HG03469 (cell line): ENCODE data around the gene PRODH.
"Not testable (repeated sequence)": the region's sequence is repeated elsewhere in the genome, so short reads cannot be mapped to it uniquely, and the experiment has no call there.

Source experiments
- ATAC-seq: cut with Tn5 transposase; IDR thresholded peaks from one replicate; pipeline ENCODE4 v1.9.1; 2021; ENCODE audit warnings: mild to moderate bottlenecking, moderate library complexity, moderate number of reproducible peaks; ENCODE audit not compliant: unreplicated experiment

The PRODH gene

DNA sequence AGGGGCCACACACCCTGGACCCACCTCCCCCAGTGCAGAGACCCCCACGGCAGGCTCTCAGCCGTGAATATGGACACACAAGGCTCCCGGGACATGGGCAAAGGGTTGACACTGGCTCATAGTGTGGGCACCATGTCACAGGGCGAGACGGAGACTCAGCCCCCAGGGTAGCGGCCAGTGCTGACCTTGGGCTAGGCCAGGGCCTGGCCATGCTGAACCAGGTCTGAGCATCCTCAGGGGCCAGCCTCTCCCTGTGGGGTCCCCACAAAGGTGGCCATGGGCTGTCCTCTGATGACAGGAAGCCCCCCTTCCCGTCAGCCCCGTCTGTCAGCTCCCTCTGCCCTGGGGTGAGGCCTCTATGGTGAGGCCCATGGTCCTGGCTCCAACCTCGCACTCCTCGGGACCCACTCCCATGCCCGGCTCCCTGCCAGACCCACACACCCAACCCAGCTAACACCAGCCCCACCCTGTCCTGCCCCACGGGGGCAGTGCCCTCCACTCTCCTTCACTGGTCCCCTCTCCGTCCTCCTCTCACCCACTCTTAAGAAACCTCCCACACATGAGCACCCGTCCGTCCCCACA lies 19.0 kb upstream of the PRODH start:
- ATAC-seq, result no peak

DNA sequence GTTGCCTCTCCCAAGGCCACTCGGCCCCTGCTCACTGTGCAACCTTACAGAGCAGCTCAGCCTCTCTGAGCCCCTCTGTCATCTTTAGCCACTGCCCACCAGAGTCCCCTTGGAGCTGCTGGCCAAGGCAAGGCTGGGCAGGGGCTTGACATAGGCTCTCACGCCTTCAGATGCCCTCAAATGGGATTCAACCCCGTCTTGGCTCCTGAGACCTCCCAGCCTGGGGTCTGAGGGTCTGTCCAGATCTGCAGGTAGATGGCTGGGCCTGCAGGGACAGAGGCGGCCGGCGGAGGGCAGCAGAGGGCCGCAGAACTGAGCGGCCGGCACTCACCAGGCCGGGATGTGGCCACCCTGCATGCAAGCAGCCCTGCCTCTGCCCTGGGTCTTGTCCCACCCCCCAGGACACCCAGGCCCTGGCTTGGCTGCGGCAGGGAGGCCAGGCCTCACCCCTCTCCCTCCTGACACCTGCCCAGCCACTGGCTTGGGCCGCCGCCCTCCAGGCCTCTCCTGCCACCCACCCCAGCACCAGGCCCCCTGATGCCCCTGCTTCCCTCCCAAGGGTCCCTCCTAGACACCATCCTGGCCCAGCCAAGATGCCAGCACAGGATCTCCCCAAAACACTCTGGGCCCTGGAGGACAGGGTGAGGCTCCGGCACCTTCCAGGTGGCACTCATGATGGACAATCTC lies 18.4 kb upstream of the PRODH start:
- ATAC-seq, result not testable (repeated sequence)

- not testable (repeated sequence) for ATAC-seq
These were observed 17.0 kb upstream of the PRODH start for GRCh38 chr22:18953128-18953527.

- no peak for ATAC-seq
These were observed 15.9 kb upstream of the PRODH start for GRCh38 chr22:18952022-18952421.

GRCh38 chr22:18950141-18950540 lies 14.0 kb upstream of the PRODH start:
- no peak for ATAC-seq

GRCh38 chr22:18947905-18948304 lies 11.8 kb upstream of the PRODH start:
- no peak for ATAC-seq

DNA sequence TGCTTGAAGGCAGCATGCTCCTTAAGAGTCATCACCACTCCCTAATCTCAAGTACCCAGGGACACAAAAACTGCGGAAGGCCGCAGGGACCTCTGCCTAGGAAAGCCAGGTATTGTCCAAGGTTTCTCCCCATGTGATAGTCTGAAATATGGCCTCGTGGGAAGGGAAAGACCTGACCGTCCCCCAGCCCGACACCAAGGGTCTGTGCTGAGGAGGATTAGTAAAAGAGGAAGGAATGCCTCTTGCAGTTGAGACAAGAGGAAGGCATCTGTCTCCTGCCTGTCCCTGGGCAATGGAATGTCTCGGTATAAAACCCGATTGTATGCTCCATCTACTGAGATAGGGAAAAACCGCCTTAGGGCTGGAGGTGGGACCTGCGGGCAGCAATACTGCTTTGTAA lies 11.0 kb upstream of the PRODH start:
- not testable (repeated sequence) for ATAC-seq

GRCh38 chr22:18938691-18939090 lies 2.6 kb upstream of the PRODH start:
- not testable (repeated sequence) for ATAC-seq

DNA sequence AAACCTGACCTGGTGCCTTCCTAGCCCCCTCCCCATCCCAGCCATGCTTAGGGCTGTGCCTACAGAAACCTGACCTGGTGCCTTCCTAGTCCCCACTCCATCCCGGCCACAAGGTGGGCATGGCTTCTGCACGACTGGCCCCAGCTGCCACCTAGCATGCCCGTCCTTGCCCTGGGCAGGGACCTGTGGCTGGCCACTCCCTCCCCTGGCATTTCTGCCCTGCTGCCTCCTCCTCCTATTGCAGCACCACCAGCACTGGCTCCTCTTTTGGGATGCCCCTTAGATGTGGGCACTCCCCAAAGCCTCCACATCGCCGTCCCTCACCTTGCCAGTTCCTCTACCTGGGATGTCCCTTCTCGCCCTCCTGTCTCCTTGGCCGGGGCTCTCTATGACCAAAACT lies 1.4 kb downstream of the PRODH start:
- not testable (repeated sequence) for ATAC-seq

- no peak for ATAC-seq
These were observed 2.2 kb downstream of the PRODH start for GRCh38 chr22:18933914-18934313.

GRCh38 chr22:18931905-18932652 lies 4.0 kb downstream of the PRODH start:
- ATAC-seq, result no peak

DNA sequence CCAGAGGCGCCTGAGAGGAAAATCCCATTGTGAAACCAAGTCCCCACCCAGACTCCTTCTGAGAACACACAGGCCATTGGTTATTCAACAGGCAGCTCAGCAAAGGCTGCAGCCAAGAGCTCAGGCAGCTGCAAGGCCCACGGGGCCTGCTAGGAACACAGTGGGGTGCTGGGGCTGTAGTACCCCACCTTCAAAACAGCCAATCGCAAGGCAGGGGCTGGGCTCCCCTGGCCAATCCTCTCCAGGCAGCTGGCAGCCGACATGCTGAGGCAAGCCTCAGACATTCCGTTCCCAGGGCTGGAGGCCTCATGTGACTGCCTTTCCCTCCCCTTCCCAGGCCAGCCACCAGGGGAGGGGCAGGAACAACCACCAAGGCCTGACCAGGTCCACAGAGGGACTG lies 6.6 kb downstream of the PRODH start:
- ATAC-seq, result no peak

DNA sequence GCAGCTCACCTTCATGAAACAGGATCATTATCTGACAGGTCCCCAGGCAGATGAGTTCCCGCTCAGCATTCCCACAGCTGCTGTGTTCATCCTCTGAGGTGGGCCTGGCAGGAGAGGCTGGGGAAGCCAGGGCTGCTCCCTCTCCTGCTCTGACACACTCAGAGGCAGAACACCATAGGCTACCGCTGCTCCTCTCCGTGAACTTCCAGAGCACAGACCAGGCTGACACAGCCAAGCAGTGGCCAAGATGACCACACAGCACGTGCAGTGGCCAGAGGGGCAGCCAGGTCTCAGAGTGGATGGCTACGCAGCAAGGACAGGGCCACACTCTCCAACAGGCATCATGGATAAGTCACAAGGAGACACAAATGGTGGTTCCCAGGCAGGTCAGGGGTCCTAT lies 8.5 kb downstream of the PRODH start:
- ATAC-seq, result no peak

DNA sequence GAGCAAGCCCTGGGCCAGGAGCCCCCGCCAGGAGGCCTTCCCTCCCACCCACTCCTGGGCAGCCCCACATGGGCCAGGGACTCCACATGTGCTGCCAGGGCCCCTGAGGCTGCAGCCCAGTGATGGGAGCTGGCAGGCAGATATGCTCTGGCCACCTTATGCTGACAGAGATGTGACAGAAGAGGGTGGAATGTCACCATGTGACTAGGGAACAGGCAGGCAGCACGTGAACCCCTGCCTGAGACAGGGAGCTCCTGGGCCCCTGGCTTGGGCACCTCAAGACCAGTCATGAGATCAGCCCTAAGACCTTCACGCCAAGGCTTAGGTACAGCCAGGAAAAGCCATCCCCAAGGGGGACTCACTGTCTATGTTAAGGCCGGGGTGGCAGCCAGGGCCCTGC lies 9.1 kb downstream of the PRODH start:
- no peak for ATAC-seq

DNA sequence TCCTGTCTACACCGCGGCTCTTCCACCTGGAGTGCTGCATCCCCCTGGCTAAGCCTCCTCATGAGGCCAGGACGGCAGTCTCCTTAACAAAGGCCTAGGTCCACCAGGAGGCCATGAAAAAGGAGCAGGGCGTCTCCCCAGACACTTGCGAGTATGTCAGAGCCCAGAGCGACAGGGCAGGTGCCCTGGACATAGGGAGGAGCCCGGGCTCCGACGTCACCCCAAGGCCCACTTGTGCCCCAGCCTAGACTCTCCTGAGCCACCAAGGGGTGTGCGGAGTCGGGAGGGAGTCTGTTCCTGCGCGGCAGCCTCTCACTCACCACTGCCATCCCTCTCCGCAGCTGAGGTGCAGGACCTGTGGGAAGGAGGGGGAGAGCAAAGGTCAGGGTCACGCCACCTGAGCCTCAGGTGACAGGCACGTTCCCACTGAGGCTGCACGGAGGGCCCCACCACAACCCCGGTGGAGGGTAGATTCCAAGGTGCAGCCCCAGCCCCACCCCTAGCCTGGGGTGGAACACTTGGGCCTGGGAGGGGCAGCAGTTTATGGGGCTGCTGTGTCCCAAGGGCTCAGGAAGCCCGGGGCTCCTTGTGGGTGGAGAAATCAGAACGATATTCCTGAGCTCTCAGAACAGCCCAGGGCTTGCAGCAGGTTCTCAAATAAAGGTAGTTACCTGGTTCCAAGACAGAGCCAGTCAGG lies 10.6 kb downstream of the PRODH start:
- no peak for ATAC-seq

GRCh38 chr22:18920257-18920902 lies 15.7 kb downstream of the PRODH start:
- not testable (repeated sequence) for ATAC-seq

GRCh38 chr22:18917818-18918217 lies 18.3 kb downstream of the PRODH start:
- ATAC-seq, result not testable (repeated sequence)

DNA sequence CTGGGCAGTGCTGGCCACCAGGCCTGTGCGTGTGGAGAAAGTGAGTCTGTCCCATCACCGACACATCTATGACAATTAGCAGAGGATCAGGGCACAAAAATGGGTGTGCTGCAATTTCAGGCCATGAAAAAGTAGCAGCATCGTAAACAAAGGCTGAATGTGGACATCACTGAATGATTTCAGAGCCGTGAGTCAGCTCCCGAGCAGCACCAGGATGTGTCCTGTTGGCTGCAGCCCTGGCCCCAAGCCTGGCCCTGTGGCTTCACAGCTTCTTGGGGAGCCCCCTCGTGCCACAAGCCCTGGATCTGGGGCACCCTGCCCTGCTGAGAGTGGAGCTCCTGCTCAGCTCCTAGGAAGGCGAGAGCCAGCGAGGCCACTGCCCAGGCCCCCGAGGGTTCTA lies 20.5 kb downstream of the PRODH start:
- ATAC-seq, result not testable (repeated sequence)

- not testable (repeated sequence) for ATAC-seq
These were observed 21.5 kb downstream of the PRODH start for GRCh38 chr22:18914558-18914957.

DNA sequence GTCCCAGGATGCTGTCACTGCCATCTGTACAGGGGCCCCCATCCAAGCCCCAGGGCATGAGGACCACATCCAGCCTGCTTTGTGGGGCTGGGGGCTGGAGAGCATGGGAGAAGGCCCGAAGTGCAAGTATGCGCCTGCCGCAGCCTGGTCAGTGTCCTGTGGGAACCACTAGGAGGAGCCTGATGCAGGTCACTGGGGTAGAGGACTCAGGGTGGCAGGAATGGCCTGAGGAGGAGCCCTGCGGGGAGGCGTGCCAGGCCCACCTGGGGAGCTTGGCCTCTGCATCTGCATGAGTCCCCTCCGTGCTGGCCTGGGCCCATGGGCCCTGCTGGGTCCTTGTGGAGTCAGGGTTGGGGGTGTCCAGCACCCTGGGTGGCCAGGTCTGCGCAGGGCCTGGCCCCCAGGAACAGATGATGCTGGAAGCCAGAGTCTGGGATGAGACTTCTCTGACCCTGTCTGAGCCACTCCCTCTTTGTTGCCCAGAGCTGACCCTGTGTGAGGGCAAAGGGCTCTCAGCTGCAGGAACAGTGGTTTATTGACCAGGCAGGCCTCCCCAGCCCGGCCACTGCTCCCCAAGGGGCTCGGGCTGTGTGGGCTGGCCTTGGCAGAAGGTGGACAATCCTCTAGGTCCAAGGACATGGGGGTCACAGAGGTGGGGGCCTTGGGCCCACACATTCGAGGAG lies 23.7 kb downstream of the PRODH start:
- ATAC-seq, result not testable (repeated sequence)
